OCI-LY3 (cell line): ENCODE data around the gene SLC22A17.

Experiments used
- H2AFZ ChIP-seq: fragments of 200-600, 300-600 bp; shearing (Covaris generic); 2 replicates; pipeline ENCODE4 v1.6.0; 2014; ENCODE audit warnings: antibody characterized with exemption, low read depth, low read length
- H3K27ac ChIP-seq: fragments of 200-600, 300-600 bp; sonication (generic); 2 replicates; pipeline ENCODE4 v1.5.1; 2014; ENCODE audit warnings: mild to moderate bottlenecking, low read length, moderate library complexity, mixed read lengths
- H3K27me3 ChIP-seq: fragments of 200-600, 300-600 bp; sonication (generic); 2 replicates; pipeline ENCODE4 v1.6.1; 2014; ENCODE audit warnings: low read depth, low read length, mixed read lengths
- H3K36me3 ChIP-seq: fragments of 200-600, 300-600 bp; sonication (generic); replicated peaks from 2 replicates; pipeline ENCODE3; 2014; ENCODE audit warnings: low read depth, low read length, mixed read lengths
- H3K4me1 ChIP-seq: fragments of 300-600, 200-600 bp; sonication (generic); 2 replicates; pipeline ENCODE4 v1.6.1; 2014; ENCODE audit warnings: low read length, mixed read lengths
- H3K4me2 ChIP-seq: fragments of 200-600, 300-600 bp; sonication (generic); 2 replicates; pipeline ENCODE4 v1.6.1; 2014; ENCODE audit warnings: low read length, mixed read lengths
- H3K4me3 ChIP-seq: fragments of 300-600, 200-600 bp; sonication (generic); 2 replicates; pipeline ENCODE4 v1.5.1; 2014; ENCODE audit warnings: antibody characterized with exemption, mild to moderate bottlenecking, low read length, moderate library complexity
- H3K79me2 ChIP-seq: fragments of 300-600, 200-600 bp; shearing (Covaris generic); 2 replicates; pipeline ENCODE4 v1.6.1; 2014; ENCODE audit warnings: mild to moderate bottlenecking, low read length, mixed read lengths
- H3K9ac ChIP-seq: fragments of 300-600, 200-600 bp; shearing (Covaris generic); 2 replicates; pipeline ENCODE4 v1.6.0; 2014; ENCODE audit warnings: mild to moderate bottlenecking, low read length, moderate library complexity
- H3K9me3 ChIP-seq: fragments of 200-600, 300-600 bp; shearing (Covaris generic); 2 replicates; pipeline ENCODE4 v1.6.1; 2014; ENCODE audit warnings: low read length, mixed read lengths; ENCODE audit not compliant: insufficient read depth
- H4K20me1 ChIP-seq: fragments of 200-600, 300-600 bp; sonication (generic); 2 replicates; pipeline ENCODE4 v1.6.1; 2016; ENCODE audit warnings: low read length, mixed read lengths; ENCODE audit not compliant: insufficient read depth
- EZH2phosphoT487 ChIP-seq: fragments of 200-600 bp; shearing (Covaris generic); IDR thresholded peaks from 2 replicates; pipeline ENCODE4 v1.6.1; 2018; ENCODE audit warnings: antibody characterized with exemption, mixed run types, low read depth
- TF ChIP-seq, protein P1 (sequence below): fragments of 200-600, 300-600 bp; sonication (generic); IDR thresholded peaks from 2 replicates; pipeline ENCODE4 v1.5.1; 2014; ENCODE audit warnings: antibody characterized with exemption, low read length, low read depth

SLC22A17 gene

DNA sequence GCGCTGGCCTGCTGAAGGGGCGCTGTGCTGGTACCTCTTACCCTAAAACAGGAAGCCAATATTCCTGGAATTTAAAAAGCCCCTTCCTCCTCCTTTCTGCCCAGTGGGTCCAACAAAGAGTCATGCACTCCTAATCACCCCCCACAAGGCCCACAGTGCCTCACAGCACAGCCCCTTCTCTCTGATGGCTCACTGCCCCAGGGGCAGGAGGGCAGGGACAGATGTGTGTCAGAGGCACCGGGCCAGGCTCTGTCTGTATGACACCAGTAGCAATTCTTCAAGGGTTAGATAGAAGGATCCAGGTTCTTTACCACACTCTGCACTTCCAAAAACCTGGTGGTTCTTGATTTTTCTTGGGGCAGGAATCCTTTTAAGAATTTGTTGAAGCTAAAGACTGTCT is 46.4 kb upstream of the SLC22A17 start:
- no peak for TF ChIP-seq EZH2phosphoT487
- TF ChIP-seq, protein P1, sequence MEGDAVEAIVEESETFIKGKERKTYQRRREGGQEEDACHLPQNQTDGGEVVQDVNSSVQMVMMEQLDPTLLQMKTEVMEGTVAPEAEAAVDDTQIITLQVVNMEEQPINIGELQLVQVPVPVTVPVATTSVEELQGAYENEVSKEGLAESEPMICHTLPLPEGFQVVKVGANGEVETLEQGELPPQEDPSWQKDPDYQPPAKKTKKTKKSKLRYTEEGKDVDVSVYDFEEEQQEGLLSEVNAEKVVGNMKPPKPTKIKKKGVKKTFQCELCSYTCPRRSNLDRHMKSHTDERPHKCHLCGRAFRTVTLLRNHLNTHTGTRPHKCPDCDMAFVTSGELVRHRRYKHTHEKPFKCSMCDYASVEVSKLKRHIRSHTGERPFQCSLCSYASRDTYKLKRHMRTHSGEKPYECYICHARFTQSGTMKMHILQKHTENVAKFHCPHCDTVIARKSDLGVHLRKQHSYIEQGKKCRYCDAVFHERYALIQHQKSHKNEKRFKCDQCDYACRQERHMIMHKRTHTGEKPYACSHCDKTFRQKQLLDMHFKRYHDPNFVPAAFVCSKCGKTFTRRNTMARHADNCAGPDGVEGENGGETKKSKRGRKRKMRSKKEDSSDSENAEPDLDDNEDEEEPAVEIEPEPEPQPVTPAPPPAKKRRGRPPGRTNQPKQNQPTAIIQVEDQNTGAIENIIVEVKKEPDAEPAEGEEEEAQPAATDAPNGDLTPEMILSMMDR, result no peak

DNA sequence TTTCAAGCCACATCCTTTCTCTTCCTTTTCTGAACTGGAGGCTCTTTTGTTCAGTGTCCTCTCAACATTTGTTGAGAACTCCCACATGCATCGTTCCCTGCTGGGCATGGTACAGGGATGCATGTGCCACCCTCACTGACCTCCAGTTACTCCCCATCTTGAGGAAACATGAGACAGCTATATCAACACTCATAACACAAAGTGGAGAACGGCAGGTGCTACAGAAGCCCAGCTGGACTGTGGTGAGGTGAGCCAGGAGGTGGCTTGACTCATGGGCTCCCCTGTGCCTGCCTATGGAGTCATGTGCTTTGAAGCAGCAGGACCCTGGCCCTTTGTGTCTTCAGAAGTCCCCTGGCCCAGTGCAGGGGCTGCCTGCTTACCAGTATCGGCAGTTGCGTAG is 45.7 kb upstream of the SLC22A17 start:
- Histone ChIP-seq H3K4me2 (no peak overlapping the region), H3K9ac (no peak overlapping the region), H3K4me3 (no peak overlapping the region), H3K27ac (no peak overlapping the region), H3K79me2 (no peaks in the 10 kb centered on the region), H2AFZ (no peak overlapping the region), H3K27me3 (peaks cover 3% of the 10 kb centered on the region; the same call in 1 of the 2 replicates), H4K20me1 (no peaks in the 10 kb centered on the region), H3K9me3 (no peaks in the 10 kb centered on the region), H3K36me3 (no peaks in the 10 kb centered on the region), H3K4me1 (peaks cover 19% of the 10 kb centered on the region)
- TF ChIP-seq, protein P1, result no peak
- TF ChIP-seq EZH2phosphoT487, result no peak

More for the DNA sequence above, 46.4 kb upstream of the SLC22A17 start:
- peaks cover 25% of the 10 kb centered on the region for H3K4me1 ChIP-seq
- no peak overlapping the region for H3K4me3 ChIP-seq
- no peaks in the 10 kb centered on the region for H3K79me2 ChIP-seq
- no peak overlapping the region for H3K27ac ChIP-seq
- H4K20me1 ChIP-seq, result no peaks in the 10 kb centered on the region
- H3K36me3 ChIP-seq, result no peaks in the 10 kb centered on the region
- no peaks in the 10 kb centered on the region for H3K27me3 ChIP-seq
- H3K9me3 ChIP-seq, result no peaks in the 10 kb centered on the region
- H2AFZ ChIP-seq, result no peak overlapping the region
- H3K9ac ChIP-seq, result no peak overlapping the region
- H3K4me2 ChIP-seq, result no peak overlapping the region

DNA sequence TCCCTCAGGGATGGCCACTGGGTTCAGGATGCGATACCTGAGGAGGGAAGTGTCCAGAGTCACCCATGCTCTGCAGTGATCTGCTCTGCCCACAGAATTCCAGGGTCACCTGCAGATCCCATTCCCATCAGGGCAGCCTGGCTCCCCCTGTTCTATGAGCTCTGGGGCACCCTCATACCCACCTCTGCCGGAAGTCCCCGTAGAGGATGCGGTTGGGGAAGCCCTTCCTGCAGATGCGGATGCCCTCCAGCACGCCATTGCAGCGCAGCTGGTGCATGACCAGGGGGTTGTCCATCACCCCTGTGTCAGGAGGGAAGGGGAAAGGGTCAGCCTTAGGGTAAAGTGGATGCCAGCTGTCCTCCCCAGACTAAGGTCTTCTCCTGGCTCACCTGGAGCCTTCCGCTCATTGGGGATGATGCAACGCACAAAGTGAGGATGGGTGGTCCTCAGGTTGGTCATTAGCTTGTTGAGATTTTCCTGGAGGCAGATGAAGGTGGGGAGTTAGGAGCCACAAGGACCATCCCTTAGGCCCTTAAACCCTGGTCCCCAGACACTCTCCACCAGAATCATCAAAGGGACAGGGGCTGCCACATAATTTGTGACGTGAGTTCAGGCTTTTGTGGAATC is 44.2 kb upstream of the SLC22A17 start:
- Histone ChIP-seq H4K20me1 (no peaks in the 10 kb centered on the region), H3K27ac (no peak overlapping the region), H3K36me3 (no peaks in the 10 kb centered on the region), H3K79me2 (no peaks in the 10 kb centered on the region), H3K4me3 (no peak overlapping the region), H2AFZ (no peak overlapping the region), H3K9me3 (no peaks in the 10 kb centered on the region), H3K4me1 (peaks cover 7% of the 10 kb centered on the region), H3K27me3 (peaks cover 7% of the 10 kb centered on the region), H3K9ac (no peak overlapping the region), H3K4me2 (no peak overlapping the region)
- TF ChIP-seq, protein P1, result no peak
- no peak for TF ChIP-seq EZH2phosphoT487

DNA sequence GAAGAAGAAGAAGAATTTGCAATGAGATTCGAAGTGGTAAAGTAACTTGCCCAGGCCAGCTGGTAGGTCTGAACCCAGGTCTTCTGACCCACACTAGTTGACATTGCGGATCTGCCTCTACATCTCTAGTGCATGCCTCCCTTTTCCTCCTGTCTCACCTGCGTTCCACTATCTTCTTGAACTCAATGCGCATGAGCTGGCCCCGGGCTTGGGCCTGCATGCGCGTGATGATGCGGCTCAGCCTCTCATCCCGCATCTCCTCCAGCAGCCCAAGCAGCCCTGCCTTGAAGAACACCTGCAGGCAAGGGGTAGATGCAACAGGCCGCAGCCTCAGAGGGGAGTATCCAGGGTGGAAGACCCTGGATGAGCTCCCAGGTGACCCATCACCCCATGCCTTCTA is 43.4 kb upstream of the SLC22A17 start:
- Histone ChIP-seq H3K9me3 (no peaks in the 10 kb centered on the region), H3K4me1 (peaks cover 5% of the 10 kb centered on the region), H3K27me3 (peaks cover 11% of the 10 kb centered on the region), H4K20me1 (no peaks in the 10 kb centered on the region), H2AFZ (no peak overlapping the region), H3K9ac (no peak overlapping the region), H3K4me3 (no peak overlapping the region), H3K4me2 (no peak overlapping the region), H3K79me2 (no peaks in the 10 kb centered on the region), H3K27ac (no peak overlapping the region), H3K36me3 (no peaks in the 10 kb centered on the region)
- TF ChIP-seq, protein P1, result no peak
- TF ChIP-seq EZH2phosphoT487, result no peak
